GM18861 (cell line): Measurements from ENCODE around the gene HOOK1.

Source experiments
- ATAC-seq: cut with Tn5 transposase; IDR thresholded peaks from one replicate; pipeline ENCODE4 v1.9.1; 2021; ENCODE audit not compliant: unreplicated experiment

The HOOK1 gene

GRCh38 chr1:59814901-59815825, at the start of gene HOOK1:
Gene HOOK1, plus strand, starts transcription at chr1:59814949. Its CDS starts 169 bp downstream, at chr1:59815118.
- ATAC-seq: peak; percentile 8

- no peak for ATAC-seq
Measured at GRCh38 chr1:59765011-59765730, 49.6 kb upstream of the HOOK1 start.

- no peak for ATAC-seq
Measured at GRCh38 chr1:59766227-59766855, 48.4 kb upstream of the HOOK1 start.

- no peak for ATAC-seq
Measured at GRCh38 chr1:59767119-59767518, 47.6 kb upstream of the HOOK1 start.

GRCh38 chr1:59768792-59769735, 45.7 kb upstream of the HOOK1 start:
- ATAC-seq: no peak

- ATAC-seq: no peak
Measured at GRCh38 chr1:59769736-59770095, 45.0 kb upstream of the HOOK1 start.

GRCh38 chr1:59771361-59771760, 43.4 kb upstream of the HOOK1 start:
- no peak for ATAC-seq

DNA sequence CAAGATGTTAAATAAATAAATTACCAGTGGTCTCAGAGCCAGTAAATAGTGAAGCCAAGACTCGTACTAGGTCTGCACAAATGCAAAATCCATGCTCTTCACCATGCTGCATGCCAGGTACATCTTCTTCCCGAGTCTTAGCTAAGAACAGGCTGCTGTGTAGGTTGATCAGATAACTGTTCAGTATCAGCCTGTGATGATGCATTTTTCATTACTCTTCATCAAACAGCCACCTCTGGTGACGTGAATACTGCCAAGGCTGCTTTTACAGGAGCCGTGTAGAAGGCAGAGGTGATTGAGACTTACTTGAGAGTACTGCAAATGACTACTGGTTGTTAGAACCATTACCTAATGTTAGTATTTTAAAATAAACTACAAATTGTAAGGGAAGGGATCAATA, 39.3 kb upstream of the HOOK1 start:
- ATAC-seq: no peak

DNA sequence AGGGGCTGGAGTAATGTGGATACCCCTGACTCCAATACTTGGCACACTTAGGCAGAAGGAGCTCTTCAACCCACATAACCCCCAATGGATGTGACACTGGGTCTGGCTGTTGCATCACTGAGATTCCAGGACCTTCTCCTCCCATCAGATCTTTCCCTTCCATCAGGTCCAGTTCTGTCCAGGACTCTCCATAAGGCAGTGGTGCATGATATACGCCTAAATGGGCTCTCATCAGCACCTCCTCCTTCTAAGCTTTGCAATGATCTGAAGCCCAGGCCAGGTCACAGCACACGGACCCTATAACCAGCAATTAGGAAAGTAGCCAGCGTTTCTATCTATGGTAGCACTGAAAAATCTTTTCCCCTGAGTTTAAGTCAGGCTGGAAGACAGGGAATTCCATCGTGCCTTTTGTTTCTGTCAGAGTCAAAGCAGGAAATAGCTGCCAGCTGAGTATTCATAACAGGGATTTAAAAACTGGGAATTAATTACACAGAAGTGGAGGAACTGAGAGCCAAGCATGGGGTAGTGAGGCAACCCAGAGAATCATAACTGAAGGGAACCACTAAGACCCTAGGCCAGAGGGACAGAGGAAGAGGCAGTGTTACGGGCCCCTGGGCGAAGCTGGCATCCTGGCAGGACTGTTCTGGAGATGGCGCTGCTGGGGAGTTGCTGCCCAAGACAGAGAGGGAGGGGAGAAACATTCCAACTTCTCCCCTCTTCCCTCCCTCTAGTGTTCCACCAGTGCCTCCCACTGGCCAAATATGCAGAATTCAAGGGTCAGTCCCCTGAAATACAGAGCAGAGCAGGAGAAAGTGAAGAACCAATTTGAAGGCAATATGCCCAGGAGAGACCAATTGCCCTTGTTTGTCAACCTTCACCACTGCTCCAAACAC, 37.5 kb upstream of the HOOK1 start:
- no peak for ATAC-seq

DNA sequence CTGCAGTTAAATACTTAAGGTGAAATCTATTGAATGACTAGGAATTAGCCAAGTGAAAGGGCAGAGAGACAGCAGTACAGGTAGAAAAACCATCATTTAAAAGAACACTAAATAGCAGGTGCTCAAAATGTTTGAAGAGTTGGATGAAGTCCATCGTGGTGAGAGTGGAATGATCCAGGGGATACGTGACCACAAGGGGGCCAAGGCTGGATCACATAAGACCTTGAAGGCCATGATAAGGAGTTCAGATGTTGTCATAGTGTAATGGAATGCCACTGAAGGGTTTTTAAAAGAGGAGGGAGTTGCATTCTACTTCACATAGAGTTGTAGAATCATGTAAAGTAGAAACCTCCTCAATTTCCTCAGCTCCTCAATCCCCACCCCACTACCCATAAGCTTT, 34.8 kb upstream of the HOOK1 start:
- ATAC-seq: no peak

GRCh38 chr1:59788825-59789224, 25.9 kb upstream of the HOOK1 start:
- ATAC-seq: no peak

GRCh38 chr1:59798600-59798999, 16.1 kb upstream of the HOOK1 start:
- no peak for ATAC-seq

DNA sequence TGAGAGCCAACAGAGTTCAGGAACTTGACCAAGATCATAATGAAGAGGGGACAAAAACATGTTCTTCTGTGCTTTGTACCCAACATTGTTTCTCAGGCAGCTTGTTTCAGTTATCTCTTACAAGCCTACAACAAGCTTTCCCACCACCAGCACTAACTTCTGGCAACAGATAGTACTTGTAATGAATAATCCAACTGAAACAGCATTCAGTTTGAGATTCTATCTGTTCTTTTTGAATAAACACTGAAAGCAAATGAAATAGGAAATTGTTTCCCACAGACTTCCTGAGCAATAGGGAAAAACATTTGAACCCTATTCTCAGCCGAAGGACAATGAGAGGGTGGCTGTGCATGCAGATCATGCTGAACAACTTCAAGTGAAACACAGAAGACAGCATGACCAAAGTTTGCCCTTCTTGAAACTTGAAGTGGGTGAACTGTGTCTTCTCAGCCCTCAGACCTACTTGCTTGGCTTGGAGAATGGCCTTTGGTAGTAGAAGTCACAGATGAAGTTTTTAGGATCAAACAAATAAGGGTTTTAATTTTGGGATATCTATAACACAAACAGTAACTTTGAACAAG, 11.2 kb upstream of the HOOK1 start:
- ATAC-seq: no peak

- ATAC-seq: no peak
Measured at GRCh38 chr1:59804301-59804700, 10.4 kb upstream of the HOOK1 start.

DNA sequence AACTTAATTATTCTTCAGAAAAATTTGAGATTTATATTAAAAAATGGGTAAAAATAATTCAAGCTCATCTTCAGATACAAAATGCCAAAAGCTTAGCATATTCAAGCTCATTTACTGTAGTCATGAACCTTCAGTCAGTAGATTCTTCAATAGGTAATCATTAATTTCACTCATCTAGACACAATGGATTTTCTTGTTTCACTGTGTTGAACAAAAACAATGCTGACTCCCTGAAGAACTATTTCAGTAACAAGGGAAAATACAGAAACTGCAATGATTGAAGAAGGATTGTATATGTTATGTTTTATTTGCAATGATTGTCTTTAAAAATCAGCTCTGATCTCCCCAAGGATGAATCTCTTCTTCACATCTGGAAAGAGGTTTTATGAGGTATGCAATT, 9.2 kb upstream of the HOOK1 start:
- no peak for ATAC-seq

DNA sequence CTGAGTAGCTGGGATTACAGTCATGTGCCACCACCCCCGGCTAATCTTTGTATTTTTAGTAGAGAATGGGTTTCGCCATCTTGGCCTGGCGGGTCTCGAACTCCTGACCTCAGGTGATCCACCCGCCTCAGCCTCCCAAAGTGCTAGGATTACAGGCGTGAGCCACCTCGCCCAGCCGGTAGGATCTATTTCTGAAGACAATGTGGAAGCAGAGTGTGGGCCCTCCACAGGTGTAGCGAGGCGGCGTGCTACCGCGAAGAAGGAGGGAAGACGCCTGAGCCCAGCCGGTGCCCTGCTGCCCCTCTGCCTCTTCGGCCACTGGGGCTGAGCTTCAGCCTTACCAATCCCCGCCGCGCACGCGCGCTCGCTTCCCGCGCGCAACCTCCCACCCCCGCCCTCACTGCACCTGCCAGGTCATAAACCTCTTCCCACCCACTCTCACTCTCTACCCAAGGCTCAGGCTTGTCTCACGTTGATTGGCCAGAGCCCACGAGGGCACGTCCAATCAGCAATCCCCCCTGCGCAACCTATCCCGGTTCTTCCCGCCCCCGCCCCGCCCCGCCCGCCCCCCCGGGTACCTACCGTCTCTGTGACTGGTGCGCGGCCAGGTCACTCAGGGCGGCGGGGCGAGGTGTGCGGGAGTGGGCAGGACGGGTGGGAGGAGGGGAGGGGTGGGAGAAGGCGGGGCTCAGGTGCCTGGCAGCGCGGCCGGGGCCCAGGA, 409 bp upstream of the HOOK1 start:
- peak; percentile 96 for ATAC-seq

GRCh38 chr1:59815892-59816291, 1.1 kb downstream of the HOOK1 start:
- ATAC-seq: no peak

- no peak for ATAC-seq
Measured at GRCh38 chr1:59816318-59816878, 1.6 kb downstream of the HOOK1 start.
